HG03565 (cell line): Measurements from ENCODE around the gene SLC18A2.
"Not testable (repeated sequence)": the region's sequence is repeated elsewhere in the genome, so short reads cannot be mapped to it uniquely, and the experiment has no call there.

ENCODE experiments used
- ATAC-seq: cut with Tn5 transposase; IDR thresholded peaks from one replicate; pipeline ENCODE4 v1.9.1; 2021; ENCODE audit warnings: mild to moderate bottlenecking, moderate library complexity; ENCODE audit not compliant: unreplicated experiment

Gene SLC18A2

DNA sequence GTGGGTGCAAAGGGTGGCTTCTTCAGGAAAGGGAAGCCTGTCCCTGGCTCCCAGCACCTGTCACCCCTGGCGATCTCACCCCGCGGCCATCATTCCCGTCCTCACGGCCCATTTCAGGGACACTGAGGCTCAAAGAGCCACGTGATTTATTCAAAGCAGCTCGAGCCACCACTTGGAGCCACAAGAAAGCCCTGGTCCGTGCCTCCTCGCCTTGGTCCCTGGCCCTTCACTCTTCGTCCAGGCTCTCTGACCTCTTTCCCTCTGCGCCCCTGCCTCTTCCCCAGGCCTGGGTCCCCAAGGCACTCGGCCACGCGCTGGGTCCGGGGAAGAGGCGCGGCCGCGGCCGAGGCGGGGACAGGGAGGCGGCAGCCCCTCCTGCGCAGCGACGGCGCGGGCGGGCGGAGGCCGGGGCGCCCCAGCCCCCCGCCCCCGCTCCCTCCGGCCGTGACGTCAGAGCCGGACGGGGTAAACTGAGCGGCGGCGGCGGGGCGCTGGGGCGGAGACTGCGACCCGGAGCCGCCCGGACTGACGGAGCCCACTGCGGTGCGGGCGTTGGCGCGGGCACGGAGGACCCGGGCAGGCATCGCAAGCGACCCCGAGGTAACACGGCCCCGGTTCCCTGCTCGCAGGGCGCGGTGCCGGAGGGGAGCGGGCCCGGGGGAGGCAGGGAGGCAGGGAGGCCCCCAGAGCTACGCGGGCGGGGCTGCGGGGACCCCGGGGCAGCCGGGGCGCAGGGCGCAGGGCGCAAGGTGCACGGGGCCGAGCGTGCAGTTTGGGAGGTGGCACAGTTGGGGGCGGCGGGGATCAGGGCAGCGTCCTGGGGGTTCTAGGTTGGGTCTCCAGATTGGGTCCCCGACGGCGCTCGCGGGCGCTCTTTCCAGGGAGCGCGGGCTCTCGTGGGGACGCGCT is at the start of gene SLC18A2:
Gene SLC18A2 (plus strand): TSS at position 494 of the 909 bp plus-strand sequence. CDS start 580 bp downstream, outside the sequence.
- no peak for ATAC-seq

DNA sequence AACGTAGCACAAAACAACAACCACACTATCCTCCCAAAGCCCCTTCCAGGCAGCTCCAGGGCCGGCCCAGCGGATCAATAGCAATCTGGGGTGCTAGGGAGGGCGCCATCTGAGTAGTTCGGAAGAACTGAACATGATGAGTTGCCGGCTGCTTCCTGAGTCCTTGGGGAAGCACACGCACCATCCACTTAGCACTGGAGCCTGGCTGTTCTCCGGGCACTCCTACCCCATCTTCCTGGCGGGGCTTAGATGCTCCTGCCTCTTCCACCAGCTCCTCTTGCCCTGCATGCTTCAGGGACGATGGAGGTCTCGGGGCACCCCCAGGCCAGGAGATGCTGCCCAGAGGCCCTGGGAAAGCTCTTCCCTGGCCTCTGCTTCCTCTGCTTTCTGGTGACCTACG is 43.7 kb upstream of the SLC18A2 start, which contains the start of gene KCNK18:
Gene KCNK18 (plus strand): TSS at position 301 of the 400 bp plus-strand sequence. CDS start 0 bp downstream, at position 301.
- no peak for ATAC-seq

DNA sequence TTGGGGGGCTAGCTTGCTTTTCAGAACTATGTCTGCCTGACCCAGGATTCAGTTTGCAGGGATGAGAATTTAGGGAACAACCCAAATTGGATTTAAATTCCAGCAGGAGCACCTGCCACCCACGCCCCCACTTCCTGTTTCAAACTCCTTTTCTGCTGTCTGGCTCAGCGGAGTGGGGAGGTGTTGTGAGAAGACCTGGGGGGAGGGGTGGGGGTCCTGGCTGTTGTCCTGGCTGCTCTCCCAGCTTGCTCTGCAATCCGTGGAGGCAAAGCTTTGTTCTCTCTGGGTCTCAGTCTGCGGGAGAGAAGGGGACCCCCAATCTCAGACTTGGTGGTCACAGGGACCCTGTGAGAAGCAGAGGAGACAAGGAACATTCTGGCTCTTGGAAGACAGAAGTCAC is 42.8 kb upstream of the SLC18A2 start:
- ATAC-seq: no peak

DNA sequence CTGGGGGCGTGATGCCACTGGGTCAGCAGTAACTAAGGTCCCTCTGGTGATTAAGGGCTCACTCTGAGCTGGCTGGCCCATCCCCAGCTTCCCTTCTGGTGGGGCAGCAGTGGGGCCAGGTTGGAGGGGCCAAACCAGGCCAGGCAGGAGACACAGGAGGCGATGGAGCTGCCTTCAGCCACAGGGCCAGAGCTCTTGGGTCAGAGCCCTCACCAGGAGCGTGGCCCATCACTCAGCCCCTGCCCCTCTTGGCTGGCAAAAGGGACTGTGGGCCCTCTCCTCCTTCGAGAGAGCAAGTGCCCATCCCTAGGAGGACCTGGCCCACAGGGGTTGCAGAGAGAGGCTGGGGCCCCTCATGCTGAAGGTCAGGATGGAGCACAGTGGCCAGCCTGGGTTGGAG is 39.1 kb upstream of the SLC18A2 start:
- ATAC-seq: no peak

DNA sequence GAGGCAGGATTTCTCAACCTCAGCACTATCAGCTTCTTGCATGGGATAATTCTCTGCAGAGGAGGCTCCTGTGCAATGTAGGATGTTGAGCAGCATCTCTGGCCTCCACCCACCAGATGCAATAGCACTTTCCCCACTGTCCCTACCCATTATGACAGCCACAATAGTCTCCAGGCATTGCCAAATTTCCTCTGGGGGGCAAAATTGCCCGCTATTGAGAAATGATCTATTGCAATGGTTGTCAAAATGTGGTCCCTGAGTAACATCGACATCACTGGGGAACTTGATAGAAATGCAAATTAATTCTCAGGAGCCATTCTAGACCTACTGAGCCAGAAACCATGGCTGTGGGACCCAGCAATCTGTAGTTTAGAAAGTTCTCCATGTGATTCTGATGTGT is 36.6 kb upstream of the SLC18A2 start:
- ATAC-seq: no peak

GRCh38 chr10:117212176-117212575 is 28.7 kb upstream of the SLC18A2 start:
- ATAC-seq: no peak

GRCh38 chr10:117214401-117214800 is 26.5 kb upstream of the SLC18A2 start:
- no peak for ATAC-seq

GRCh38 chr10:117215079-117215478 is 25.8 kb upstream of the SLC18A2 start:
- ATAC-seq: no peak

GRCh38 chr10:117216028-117216427 is 24.9 kb upstream of the SLC18A2 start:
- no peak for ATAC-seq

- ATAC-seq: peak; percentile 81
Observed at GRCh38 chr10:117216611-117217195, 24.2 kb upstream of the SLC18A2 start.

GRCh38 chr10:117217196-117217761 is 23.6 kb upstream of the SLC18A2 start:
- ATAC-seq: no peak

GRCh38 chr10:117218654-117219053 is 22.3 kb upstream of the SLC18A2 start:
- ATAC-seq: no peak

GRCh38 chr10:117221156-117221711 is 19.7 kb upstream of the SLC18A2 start:
- ATAC-seq: no peak

- ATAC-seq: no peak
Observed at GRCh38 chr10:117222552-117222951, 18.4 kb upstream of the SLC18A2 start.

GRCh38 chr10:117222976-117223692 is 17.8 kb upstream of the SLC18A2 start:
- no peak for ATAC-seq

DNA sequence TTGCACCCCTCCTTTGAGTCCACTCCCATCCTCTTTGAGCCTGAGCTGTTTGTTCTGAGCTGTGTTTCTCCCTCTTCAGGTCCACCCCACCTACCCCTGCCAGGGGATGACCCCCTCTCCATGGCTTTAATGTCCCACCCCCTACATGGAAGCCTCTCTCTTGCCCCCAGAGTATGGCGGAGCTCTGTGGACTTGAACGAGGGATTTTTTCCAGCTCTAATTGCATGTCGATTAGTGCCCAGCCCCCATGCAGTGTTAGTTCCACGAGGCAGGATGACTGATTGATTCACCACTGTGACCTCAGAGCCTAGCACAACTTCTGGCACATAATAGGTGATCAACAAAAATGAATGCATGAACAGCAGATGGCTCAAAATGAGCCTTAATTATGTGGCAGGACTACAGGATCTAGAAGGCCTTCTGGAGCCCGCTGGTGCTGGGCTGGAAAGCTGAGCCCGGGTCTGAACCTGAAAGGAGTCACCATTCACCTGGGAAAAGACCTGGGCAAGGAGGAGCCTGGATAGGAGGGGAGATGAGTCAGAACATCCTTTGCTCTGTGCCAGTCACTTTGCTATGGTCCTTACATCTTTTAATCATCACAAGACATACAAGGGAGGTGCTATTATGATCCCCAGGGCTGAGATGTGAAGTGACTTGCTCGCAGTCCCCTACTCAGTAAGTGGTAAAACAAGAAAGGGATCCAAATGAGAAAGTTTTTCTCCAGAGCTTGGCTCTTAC is 17.1 kb upstream of the SLC18A2 start:
- ATAC-seq: no peak

DNA sequence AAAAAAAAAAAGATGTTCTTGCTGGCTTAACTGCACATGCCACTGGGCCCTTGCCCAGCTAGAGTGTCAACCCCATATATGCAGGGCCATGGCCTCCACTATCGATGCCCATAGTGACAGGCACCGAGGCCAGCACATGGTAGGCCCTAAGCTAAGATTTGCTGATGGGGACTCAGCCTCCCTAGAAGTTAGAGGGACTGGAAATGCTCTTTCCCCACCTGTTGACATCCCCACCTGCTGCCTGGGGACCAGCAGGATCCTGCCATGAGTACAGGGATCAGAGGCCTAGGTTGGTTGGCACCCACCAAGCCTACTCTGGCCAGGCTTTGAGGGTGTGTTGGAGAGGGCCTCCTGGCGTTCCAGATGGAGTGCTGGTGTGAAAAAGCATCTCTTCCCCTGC is 16.0 kb upstream of the SLC18A2 start:
- ATAC-seq: no peak

DNA sequence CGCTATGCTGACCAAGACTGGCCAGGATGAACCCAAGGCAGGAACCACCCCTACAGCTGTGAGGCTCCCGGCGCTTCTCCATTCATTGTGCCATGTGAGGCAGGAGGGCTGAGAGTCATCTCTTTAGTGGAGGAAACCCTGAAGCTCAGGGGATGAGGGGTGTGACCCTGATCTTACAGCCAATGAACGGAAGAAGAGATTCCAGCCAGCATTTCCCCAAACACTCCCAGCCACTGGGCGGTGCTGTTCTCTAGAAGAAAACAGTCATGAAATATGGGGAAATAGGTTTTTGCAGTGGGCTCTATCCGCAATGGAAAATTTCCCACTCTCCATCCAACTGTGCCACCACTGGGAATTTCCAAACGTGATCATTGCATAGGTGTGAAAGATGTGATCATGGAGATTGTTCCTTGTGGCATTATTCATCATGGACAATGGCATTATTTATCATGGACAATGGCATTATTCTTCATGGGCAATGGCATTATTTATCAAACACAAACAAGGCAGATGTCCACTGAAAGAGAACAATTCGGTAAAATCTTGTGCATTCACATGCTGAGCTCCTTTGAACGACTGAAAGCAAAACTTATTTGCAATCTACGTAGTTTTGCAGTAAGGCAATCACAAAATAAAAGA is 14.0 kb upstream of the SLC18A2 start:
- ATAC-seq: no peak

DNA sequence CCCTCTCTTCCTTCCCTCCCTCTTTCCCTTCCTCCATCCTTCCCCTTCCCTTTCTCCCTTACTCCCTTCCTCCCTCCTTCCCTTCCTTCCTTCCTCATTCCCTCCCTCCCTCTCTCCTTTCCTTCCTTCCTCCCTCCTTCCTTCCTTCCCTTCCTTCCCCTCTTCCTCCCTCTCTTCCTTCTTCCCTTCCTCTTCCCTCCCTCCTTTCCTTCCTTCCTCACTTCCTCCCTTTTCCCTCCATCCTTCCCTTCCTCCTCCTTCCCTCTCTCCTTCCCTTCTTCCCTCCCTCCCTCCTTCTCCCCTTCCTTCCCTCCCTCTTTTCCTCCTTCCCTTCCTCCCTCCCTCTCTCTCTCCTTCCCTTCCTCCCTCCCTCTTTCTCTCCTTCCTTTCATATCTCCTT is 12.7 kb upstream of the SLC18A2 start:
- ATAC-seq: no peak

DNA sequence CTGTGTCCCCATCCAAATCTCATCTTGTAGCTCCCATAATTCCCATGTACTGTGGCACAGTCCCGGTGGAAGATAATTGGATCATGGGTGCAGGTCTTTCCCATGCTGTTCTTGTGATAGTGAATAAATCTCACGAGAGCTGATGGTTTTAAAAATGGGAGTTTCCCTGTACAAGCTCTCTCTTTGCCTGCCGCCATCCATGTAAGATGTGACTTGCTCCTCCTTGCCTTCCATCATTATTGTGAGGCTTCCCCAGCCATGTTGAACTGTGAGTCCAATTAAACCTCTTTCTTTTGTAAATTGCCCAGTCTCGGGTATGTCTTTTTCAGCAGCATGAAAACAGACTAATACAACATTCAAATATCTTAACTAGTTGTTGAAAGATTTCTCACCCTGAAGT is 10.8 kb upstream of the SLC18A2 start:
- not testable (repeated sequence) for ATAC-seq
